ENCODE data around the gene IRX5.

Gene IRX5

DNA sequence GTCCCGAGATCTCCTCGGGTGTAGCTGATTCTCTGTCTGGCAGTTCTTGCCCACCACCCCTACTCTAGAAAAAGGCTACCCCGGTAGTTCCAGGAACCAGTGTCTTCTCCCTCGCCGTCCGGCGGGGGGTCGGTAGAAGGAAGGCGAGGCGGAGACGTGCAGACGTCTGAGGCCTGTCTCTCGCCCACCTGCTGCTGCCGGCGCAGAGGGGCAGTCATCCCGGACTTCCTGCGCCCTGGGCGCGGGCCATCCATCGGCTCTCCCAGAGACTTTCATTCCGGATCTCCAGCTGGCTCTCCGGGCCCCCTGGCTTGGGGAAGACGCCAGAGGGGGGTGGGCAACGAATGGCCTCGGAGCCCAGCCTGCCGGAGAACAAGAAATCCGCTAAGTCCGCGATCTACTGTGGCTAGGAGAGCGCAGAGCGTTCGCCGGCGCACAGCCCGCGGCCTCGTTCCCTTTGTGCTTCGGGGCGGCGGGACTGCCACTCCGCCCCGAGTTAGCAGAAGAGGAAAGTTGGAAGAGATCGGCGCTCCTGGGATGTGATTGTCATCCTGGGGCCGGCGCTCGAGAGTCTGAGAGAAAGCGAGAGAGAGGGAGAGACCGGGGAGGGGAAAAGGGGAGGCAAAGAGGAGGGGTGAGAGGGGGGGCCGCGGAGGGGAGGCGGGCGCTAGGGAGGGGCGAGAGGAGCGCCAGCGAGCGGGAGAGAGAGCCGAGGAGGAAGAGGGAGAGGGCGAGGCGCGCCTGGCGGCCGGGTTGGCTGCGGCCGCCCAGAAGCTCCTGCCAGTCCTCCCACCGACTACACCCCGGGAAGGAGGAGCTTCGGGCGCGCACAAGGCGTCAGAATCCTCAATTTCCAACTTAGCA is at the start of gene IRX5:
TSS of gene IRX5 (plus strand) at position 861 of the 864 bp plus-strand sequence. CDS start 334 bp downstream, outside the sequence.
- no peak for DNase-seq (ENCODE audit: low read depth in 1 of 2, low spot score in 1 of 2)

DNA sequence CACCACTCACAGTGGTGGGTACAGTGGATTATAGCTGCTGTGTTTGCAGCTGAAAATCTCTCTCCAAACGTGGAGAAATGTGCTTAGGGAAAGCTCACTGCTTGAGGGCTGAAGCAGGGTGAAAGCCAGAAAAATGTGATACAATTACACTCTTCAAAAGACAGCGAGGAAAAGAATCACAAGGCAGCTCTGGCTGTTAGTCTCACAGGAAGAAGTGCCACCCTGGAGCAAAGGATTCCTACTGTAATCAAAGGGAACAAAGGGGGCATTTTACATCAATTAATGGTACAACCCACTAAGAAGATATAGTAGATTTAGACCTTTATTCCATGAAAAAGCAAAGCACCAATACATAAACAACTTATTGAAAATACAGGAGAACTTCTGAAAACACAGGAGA is 48.1 kb upstream of the IRX5 start:
- no peak for DNase-seq (ENCODE audit: low read depth in 1 of 2, low spot score in 1 of 2)

DNA sequence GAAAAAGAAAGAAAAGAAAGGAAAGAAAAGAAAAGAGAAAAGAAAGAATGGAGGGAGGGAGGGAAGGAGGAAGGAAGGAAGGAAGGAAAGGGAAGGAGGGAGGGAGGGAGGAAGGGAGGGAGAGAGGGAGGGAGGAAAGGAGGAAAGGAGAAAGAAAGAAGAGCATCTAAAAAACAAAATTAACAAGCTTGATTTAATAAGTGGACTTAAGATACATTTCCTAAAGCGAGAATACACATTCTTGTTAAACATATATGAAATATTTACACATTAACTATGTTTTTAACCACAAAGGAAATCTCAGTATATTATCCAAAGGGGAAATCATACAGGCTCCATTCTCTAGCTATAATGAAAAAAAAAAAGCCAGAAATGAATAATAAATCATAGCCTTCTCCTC is 47.3 kb upstream of the IRX5 start:
- DNase-seq (ENCODE audit: low read depth in 1 of 2, low spot score in 1 of 2): no peak

DNA sequence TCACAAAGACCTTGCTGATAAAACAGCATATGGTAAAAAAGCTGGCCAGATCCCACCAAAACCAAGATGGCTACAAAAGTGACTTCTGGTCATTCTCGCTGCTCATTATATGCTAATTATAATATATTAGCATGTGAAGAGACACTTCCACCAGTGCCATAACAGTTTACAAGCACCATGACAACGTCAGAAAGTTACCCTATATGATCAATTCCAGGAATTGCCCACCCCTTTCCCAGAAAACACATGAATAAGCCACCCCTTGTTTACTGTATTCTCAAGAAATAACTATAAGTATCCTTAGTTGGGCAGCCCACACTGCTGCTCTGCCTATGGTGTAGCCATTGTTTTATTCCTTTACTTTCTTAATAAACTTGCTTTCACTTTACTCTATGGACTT is 44.6 kb upstream of the IRX5 start:
- DNase-seq (ENCODE audit: low read depth in 1 of 2, low spot score in 1 of 2): no peak

DNA sequence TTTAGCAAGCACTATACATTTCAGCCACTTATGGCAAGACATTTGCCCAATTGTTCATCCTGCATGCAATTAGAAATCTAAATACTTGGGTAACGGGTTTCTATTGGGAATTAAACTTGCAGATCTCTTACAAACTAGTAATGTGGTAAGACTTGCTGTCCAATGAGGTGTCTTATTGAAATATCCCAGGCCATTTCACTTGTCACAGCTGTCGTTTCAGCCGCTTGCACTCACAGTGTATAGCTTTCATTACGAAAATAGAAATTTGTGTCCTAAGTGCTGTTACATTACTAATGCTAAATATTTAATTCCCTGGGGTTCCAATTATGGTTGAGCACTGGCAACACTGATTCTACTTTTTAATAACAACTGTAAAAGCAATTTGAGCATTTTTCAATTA is 40.3 kb upstream of the IRX5 start:
- no peak for DNase-seq (ENCODE audit: low read depth in 1 of 2, low spot score in 1 of 2)

DNA sequence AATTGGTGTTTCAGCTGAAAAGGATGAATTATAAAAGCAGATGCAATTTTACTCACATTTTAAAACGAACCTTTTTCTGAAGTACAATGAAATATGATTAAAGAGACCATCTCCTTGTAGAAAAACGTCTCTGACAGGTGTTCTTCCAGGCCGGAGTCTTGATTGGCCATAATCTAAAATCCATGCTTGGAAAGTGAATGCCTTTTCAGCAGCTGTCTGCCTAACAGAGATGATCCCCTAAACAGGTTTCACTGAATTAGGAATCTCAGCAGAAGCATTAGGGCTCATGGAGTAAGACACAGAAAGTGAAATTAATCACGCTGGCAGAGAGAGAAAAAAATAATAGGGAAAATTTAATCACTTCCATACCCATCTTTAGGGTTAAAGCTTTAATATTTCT is 39.3 kb upstream of the IRX5 start:
- DNase-seq (ENCODE audit: low read depth in 1 of 2, low spot score in 1 of 2): no peak

DNA sequence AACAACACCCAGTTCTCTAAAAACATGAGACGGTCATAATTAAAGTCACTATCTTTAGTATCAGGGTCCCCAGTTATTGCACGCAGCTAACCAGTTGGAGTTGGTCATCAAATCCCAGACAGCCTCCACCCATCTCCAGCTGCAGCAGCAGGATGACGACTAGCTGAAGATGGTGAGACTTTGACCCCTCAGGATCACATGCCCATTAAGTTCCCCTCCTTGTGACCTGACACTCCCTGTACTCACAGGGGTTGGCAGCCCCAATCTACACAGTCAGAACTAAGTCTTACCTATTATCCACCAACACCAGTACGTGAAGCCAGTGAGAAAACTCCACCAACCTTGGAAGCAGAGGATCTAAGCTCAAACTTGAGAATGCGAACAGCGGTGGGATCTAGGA is 37.7 kb upstream of the IRX5 start:
- DNase-seq (ENCODE audit: low read depth in 1 of 2, low spot score in 1 of 2): no peak

DNA sequence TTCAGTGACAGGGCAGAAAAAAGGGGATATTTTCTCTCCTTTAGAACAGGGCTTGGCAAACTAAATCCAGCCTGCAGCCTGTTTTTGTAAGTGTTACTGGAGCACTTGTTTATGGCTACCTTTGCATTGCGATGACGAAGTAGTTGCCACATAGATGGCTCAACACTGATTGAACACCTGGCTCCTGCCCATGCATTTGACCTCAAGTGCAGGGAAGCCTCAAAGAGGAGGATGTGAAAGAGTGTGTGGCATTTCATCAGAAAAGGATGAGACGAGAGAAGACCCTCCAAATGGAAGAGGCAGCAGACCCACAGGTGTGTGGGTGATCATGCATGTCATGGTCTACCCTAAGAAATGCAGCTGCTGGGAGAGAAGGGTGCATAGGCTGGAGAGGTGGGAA is 32.7 kb upstream of the IRX5 start:
- DNase-seq (ENCODE audit: low read depth in 1 of 2, low spot score in 1 of 2): no peak

DNA sequence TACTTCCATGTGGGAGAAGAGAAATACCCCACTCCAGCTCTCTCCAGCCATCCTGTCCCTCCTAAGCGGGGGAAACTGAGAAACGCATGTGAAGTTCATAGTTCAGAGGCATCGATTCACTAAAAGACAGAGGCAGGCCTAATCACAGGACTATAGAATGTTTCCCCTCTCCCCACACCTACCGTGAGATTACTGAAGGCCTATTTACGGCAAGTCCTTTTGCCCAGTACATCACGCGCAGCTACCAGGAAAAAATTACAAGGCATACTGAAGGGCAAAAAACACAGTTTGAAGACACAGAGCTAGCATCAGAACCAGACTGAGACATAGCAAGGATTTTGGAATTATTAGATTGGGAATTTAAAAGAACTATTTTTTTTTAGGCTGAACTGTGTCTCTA is 29.1 kb upstream of the IRX5 start:
- DNase-seq (ENCODE audit: low read depth in 1 of 2, low spot score in 1 of 2): no peak

DNA sequence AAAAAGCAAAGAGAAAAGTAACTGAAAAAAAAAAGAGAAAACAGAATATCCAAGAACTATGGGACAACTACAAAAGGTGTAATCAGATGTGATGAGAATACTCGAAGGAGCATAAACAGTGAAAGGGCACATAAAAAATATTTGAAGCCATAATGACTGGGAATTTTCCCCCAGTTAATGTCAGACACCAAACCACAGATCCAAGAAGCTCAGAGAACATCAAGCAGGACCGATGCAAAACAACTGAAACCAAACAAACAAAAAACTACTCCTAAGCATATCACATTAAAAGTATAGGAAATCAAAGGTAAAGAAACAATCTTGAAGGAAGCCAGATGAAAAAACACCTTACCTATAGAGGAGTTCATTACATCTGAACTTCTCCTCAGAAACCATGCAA is 27.6 kb upstream of the IRX5 start:
- DNase-seq (ENCODE audit: low read depth in 1 of 2, low spot score in 1 of 2): no peak

DNA sequence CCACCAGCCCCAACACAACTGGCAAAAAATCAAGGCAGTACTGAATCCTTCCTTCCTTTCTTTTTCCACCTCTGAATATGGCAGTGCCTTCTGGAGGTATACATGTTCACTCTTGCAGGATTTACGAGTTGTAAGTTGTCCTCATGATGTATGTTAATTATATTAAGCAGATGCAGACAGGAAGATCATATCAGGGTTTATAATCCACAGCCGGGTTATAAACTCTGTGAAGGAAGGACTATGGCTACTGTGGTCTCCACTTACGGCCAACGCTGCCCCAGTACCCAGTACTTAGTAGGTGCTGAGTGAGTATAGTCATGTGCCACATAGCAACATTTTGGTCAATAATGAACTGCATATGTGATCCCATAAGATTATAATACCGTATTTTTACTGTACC is 19.6 kb upstream of the IRX5 start:
- DNase-seq (ENCODE audit: low read depth in 1 of 2, low spot score in 1 of 2): no peak

DNA sequence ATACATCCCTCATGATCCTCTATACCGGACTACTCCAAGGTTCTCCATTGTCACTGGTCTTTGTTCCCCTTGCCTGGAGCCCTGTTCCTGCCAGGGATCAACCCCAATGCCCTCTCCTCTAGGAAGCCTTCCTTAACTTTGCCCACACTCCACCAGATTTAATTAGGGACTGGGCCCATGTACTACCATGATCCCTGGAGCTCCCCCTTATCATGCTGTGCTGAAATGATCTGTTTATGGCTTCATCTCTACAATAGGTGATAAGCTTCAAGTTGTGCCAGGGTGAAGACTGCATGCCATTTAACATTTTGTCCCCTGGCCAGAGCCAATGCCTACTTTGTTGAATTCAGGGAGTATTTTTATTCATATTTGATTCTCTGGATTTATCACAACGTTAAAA is 17.9 kb upstream of the IRX5 start:
- no peak for DNase-seq (ENCODE audit: low read depth in 1 of 2, low spot score in 1 of 2)

DNA sequence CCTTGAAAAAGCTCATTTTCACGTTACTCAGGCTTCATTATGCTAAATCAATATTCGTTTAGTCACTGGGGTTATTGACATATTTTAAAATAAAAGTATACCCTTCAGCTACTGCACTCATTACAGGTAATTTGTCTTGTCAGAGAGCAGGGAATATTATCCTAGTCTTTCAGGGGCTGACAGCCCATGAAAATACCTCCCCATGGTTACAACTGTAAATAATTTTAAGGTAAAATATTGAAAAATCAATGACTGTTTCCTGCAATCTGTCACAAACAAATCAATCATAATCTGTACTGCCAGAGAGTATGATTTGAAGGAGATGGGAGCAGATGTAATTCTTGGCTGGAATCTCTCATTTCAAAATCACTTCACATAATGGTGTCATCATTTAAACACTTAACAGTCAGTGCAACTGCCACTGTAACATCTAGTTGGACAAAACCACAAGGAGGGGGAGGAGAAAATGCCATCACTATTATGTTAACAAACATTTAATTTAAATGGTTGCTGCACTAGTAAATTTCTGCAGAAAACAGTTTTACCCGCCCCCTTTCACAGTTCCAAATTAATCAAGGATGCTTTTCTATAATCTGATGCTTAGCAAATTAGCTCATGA is 9.3 kb upstream of the IRX5 start:
- no peak for DNase-seq (ENCODE audit: low read depth in 1 of 2, low spot score in 1 of 2)

DNA sequence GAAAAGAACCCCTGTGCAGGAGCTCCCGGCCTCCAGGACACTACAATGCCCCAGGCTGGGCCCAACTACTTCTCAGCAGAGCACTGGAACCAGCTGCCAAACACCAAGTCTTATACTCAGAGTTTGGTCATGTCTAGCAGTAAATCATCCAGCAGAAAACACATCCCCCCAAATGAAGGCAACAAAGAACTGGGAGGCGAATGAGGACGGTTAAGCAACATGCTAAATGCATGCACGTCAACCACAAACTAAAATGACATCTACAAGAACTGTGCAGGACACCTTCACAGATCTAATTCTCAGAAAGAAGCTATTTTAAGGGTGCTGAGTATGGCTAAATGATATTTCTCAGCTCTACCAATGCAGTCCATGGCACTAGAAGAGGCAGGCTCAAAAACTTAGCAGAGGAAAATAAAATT is 7.6 kb upstream of the IRX5 start:
- DNase-seq (ENCODE audit: low read depth in 1 of 2, low spot score in 1 of 2): no peak

DNA sequence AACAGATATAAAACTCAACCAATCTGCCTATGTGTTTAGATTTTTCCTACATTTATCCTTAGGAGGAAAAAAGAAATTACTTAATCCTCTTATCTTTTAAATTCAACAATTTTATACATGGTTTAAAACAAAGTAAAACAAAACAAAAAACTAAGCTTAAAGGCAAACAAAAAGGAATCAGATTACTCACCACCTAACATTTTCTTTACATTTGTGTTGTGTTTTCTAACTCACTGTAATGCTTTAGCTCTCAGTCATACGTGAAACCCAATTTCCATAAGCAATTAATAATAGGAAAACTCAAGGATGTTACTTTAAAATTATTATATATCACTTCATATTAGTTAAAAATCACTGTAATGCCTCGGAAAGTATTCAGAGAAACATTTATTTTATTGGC is 6.7 kb upstream of the IRX5 start:
- no peak for DNase-seq (ENCODE audit: low read depth in 1 of 2, low spot score in 1 of 2)

DNA sequence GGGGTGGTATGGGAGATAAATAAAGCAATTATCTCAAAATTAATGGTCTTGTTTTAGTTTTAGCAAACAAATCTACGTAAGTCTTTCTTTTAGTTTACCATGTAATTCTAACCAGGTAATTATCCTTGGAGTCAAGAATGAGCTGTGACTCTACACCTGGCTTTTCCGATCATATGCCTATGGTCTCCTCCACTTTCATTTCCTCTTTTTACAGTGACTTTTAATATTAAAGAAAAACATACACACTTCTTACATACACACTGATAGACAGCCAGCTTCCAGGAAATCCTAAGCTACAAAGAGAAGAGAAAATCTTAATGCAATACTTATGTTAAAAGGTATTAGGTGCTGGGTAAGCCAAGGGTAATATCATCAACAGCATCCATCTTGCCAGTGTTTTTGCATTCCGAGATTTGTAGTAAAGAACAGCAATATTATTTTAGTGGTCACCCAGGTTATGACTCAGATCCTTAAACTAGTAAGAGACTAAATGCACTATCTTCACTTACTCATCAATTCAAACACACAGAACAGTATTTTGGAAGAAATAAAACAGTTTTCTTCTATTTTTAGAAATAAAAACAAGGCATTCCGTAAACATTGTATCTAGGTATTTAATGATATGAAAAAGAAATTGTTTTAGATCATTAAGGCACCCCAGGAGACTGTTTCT is 4.4 kb upstream of the IRX5 start:
- no peak for DNase-seq (ENCODE audit: low read depth in 1 of 2, low spot score in 1 of 2)

DNA sequence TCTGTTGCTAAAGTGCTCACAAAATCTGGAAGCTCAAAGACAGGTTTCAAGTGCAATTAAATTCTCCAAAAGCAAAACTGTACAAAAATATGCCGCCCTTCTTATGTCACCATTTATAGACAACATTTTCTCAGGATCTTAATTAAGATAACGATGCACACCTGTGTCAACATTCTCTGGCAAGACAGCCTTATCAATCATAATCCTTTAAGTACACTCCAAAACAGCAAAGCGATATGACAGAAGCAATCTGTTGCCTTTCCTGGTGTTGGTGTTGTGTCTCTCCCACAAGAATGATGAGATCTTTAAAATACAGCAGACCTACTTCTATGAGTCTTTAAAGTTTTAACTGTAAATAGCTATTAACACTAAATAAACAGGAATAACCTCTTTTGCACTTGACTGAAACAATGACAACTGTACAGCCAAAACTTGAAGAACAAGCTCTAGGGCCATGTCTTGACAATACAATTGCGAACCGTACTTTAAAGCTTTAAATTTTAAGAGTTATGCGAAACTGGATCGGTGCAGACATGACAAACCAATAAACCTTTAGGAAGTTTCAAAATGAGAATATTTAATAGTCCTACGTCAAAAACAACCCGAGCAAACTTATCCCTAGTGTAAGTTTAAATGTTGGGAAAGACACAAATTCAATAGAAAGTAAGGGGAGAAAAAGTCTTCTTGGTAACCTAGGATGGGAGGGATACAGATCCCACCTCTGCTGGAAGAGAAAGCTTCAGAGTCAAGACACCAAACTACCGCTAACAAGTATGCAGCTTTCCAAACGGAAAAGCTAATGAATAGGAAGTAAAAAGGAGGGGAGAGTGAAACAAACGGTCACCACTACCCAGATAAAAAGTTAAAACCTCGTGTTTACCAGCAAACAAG is 3.3 kb upstream of the IRX5 start:
- no peak for DNase-seq (ENCODE audit: low read depth in 1 of 2, low spot score in 1 of 2)

DNA sequence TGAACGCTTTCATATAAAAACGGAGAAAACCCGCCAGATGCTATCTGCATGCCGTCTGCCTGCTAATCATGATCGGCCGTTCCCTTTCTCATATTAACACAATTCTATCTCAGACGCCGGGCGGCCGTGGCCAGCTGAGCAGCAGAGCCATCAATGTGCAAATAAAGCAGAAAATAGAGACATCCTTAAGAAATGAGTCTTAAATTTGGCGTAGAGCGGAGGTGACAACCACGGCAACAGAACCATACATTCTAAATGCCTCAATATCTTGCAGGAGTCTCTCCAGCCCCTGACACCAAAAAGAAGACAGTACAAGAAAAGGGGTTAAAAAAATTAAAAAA is 2.7 kb upstream of the IRX5 start:
- no peak for DNase-seq (ENCODE audit: low read depth in 1 of 2, low spot score in 1 of 2)

DNA sequence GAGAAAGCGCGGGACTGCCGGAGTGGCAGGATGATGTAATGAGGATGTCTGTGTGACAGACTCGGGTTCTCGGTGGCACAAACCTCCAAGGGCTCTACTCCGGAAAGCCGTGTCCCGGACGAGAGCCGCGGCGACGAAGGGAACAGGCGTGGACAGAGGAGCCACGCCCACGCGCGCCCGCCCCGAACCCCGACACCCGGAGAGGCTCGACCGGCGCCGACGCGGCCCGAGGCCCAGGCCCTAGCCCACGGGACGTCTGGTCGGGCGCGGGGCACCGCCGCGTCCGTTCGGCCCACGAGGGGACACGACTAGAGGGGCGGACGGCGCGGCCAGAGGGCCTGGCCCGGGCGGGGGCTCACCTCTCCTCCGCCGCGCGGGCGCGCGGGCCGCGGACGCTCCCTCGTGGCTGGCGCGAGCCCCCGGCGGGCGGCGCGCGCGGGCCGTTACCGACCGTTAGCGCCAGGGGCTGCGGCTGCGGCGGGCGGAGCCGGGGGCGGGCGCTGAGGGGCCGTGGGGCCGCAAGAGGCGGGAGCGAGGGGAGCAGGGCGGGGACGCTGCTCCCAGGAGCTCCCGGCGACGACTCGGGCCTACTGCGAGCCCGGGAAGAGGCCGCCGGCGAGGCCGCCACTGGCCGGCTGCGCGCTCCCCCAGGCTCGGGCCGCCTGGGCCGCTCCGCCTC is 2.1 kb upstream of the IRX5 start:
- no peak for DNase-seq (ENCODE audit: low read depth in 1 of 2, low spot score in 1 of 2)

DNA sequence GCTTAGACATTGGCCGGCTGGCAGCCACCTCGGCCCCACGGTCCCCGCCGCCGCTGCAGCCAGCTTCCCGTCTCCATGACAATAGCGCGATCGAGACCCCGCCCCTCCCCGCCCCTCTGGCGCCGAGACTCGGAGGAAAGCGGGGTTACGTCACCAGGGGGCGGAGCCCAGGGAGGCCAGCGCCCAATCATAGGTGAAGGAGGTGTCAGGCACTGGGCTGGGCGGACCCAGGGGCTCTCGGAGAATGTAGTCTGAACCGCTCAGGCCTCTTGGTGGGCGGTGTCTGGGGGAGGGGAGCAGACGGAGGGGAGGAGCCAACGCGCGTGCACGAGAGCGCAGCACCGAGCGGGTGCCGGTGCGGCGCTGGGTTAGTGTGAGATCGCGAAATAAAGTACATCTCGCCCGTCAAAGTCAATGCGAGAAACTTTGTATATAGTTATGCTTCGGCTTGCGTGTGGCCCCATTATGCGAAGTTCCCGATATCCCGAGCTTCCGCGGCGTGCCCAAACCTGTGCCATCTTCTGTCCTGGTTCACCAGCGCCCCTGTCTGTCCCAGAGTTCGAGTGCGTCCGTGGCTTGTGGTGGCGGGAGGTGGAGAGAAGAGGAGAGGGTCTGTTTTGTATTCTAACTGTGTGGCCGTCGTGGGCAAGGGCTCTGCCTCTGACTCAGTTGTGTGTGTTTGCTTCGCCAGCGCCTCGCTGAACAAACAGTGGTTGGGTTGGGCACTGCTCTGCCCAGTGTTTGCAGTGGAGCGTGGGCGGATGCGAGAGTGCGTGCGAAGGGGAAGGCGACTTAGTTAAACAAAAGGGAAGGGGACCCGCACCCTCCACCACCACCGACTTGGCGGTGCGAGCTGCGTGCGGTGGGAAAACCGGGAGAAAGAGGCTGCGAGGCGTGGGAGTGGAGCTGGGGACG is 1.3 kb upstream of the IRX5 start:
- DNase-seq (ENCODE audit: low read depth in 1 of 2, low spot score in 1 of 2): peak; percentile 62 to 79

Data from activated T-helper 1 cell treated with anti-CD3 and anti-CD28 coated beads, Interleukin-2, amount 50 U/mL, for 16 hours (primary cell).